HG02840 (cell line): ENCODE measurements around the gene RBM12.

ENCODE experiments used
- ATAC-seq: cut with Tn5 transposase; IDR thresholded peaks from one replicate; pipeline ENCODE4 v1.9.1; 2021; ENCODE audit warnings: mild to moderate bottlenecking, moderate library complexity, moderate number of reproducible peaks; ENCODE audit not compliant: unreplicated experiment, low FRiP score

RBM12 gene

DNA sequence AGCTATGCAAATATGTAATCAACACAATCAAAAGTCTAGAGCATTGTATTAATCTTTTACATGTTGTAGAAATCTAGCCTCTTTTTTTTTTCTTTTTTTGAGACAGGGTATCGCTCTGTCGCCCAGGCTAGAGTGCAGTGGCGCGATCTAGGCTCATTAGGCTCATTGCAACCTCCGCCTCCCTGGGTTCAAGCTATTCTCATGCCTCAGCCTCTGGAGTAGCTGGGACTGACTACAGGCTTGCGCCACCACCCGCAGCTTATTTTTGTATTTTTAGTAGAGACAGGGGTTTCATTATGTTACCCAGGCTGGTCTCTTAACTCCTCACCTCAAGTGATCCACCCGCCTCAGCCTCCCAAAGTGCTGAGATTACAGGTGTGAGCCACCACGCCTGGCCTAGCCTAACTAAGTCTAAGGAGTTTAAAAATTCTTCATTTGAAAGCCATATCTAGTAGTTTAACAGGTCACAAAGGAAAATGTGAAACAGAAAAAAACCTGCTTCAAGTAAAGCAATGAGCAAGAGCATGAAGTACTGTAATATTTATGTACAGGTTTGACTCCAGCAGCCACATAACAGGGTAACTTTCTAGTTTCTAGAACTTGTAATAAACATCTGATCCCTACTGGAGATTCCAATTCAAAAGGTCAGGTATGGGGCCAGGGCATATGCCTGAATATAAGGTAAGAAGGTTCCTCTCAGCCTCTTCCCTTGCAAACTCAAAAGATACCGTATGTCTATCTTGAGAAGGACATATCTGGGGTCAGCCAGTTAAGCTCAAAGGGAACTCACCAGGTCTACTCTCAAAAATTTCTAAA, 4.4 kb downstream of the RBM12 start:
- no peak for ATAC-seq

DNA sequence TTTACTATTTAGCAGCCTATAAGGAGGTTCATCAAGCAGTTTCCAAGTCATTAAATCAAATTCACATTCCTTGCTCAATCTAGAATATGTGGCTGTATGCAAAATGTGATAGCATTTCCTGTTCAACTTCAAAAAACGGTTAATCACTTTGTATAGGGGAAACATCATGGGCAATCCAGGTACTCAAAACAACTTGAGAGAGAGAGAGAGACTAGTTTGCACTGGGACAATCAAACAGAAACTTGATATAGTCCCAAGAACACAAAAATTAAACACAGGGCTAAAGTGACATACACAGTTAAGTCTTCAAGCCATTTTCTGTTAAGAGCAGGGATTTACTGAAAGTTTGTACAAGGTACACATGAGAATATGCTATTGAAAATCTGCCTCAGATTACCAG, 7.4 kb downstream of the RBM12 start:
- ATAC-seq, result no peak

DNA sequence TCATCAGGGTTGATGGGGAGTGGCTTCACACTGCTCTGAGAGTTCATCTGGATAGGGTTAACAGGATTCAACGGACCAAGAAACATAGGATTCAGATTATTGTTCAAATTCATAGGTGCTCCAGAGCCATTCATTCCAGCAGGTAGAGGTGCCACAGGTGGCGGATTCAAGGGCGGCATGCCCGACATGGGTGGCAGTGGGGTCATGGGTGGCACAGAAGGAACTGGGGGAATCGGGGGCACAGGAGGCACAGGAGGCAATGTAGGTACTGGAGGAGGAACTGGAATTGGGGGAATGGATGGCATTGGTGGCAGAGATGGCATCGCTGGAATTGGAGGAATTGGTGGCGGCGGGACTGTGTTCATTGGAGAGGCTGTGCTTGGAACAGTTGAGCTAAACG, 10.3 kb downstream of the RBM12 start:
- no peak for ATAC-seq

DNA sequence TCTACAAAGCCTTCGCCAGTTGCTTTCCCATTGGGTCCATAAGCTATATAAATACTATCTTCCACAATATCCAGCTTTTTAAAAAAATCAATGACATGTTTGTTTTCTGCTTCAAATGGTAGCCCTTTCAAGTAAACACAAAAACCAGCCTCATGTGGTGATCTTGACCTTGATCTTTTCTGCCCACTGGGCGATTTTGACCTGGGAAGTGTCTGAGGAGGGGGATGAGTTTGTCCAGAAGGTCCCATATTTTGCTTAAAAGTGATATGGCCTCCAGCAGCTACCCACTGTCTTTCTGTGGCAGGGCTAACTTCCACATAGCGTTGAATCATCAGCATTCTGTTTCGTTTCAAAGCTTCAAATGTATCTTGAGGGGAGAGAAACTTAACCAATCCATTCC, 10.8 kb downstream of the RBM12 start:
- ATAC-seq, result no peak

- no peak for ATAC-seq
Measured at GRCh38 chr20:35653430-35653734, 11.3 kb downstream of the RBM12 start.

GRCh38 chr20:35652641-35653429, 11.9 kb downstream of the RBM12 start:
- ATAC-seq, result no peak

- no peak for ATAC-seq
Measured at GRCh38 chr20:35651958-35652357, 12.7 kb downstream of the RBM12 start.

GRCh38 chr20:35650632-35651031, 14.1 kb downstream of the RBM12 start:
- ATAC-seq, result no peak

DNA sequence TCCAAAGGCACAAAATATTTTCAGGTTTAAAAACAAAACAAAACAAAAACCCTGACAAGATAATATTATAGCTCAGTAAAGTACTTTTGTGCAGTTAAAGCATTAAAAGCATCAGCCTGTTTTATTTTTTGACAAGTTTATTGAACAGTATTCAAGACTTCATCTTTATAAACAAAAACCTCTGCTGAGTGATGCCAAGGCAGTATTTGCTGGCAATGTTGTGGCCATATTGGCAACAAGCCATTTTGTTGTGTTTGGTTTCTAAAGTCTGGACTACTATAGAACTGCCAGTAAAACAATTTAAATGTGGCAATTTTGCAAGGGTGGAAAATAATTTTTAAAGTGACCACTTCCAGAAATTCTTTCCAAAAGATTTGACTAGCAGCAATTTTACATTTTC, 15.9 kb downstream of the RBM12 start:
- ATAC-seq, result no peak

GRCh38 chr20:35644806-35645205, 19.9 kb downstream of the RBM12 start:
- ATAC-seq, result no peak

DNA sequence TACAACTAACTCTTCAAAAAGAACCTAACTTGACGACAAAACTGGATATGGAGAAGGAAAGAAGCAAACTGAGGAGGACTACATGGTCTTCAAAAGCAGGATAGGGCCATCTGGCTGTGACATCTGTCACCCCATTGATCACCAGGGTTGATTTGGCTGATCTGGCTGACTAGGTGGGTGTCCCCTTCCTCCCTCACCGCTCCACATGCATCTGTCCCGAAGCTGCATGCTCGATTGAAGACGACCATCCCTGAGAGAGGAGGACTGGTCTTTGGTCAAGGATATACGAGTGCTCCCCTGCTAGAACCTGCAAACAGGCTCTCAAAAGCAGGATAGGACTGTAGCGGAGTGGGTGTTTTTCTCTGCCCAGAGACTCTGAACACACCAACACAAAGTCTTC, 21.7 kb downstream of the RBM12 start:
- no peak for ATAC-seq

GRCh38 chr20:35641743-35642142, 23.0 kb downstream of the RBM12 start:
- no peak for ATAC-seq

DNA sequence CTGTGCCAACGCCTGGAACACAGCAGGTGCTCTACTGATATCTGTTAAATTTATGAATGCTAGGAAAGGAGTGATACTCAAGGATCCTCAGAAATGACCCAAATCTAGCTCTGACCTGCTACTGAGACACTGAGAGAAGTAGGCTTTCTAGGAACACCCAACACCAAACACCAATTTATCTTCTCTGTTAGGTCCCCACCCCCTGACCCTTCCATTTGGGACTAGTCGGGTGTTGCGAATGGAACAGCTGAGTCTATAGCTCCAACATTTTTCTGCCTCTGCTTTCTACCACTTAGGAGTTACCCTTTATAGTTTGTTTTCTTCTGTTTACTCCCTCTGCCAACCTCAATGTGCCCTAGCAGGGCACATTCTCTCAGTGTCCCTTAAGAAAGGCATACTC, 24.0 kb downstream of the RBM12 start:
- no peak for ATAC-seq

DNA sequence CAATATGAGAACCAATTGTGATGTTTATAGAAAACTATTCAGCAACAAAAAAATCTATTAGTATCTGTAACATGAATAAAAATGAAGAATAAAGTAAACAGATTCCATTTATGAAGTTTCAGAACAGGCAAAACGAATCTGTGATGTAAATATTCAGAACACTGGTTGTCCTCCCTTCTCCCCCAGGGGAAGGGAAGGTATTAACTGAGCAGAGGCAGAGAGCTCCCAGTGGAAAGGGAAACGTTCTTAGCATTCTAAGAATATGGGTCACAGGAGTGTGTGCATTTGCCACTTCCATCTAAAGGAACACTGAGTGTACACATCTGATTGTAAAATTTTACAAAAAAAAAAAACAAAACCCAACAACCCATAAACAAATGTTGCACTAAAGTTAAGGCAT, 25.9 kb downstream of the RBM12 start:
- ATAC-seq, result no peak

GRCh38 chr20:35637276-35637675, 27.4 kb downstream of the RBM12 start:
- ATAC-seq, result no peak

GRCh38 chr20:35636095-35636494, 28.6 kb downstream of the RBM12 start:
- ATAC-seq, result no peak

- ATAC-seq, result no peak
Measured at GRCh38 chr20:35635652-35636051, 29.0 kb downstream of the RBM12 start.

GRCh38 chr20:35632539-35633115, 32.1 kb downstream of the RBM12 start:
- no peak for ATAC-seq

- no peak for ATAC-seq
Measured at GRCh38 chr20:35630636-35631035, 34.1 kb downstream of the RBM12 start.

GRCh38 chr20:35629427-35630145, 35.1 kb downstream of the RBM12 start:
- ATAC-seq, result no peak

- ATAC-seq, result no peak
Measured at GRCh38 chr20:35627121-35627520, 37.6 kb downstream of the RBM12 start.
